Measurements from ENCODE around the gene BABAM2. TPM values are rescaled to one million over a fixed set of nuclear protein-coding genes. Genes with fewer than 3 reads are reported as not detected.

Gene BABAM2
- total and polyA plus RNA-seq, 9 of the 15 experiments (the other 6 are each of a cell fraction or from before 2014, with no cell fraction given) = 10.9 to 37.4 (median 25.6) TPM

DNA sequence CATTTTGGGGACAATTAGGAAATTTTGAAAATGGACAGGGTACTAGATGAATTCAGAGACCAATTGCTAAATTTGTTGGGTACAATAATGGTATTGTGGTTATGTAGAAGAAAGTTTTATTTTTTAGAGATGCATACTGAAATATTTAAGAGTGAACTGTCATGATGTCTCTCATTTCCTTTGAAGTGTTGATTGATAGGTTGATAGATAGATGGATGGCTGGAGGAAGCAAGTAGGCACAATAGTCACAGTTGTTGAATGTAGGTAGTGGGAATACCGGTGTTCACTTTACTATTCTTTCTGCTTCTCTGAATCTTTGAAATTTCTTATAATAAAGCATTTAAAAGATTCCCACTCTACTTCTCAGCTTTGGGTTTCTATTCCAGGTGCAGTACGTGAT, 350.4 kb downstream of the BABAM2 start:
- no peak for DNase-seq (ENCODE audit: extremely low read depth in 1 of 4, low spot score in 3 of 4)
- no peaks in the 10 kb centered on the region for H3K79me2 ChIP-seq (ENCODE audit: control insufficient read depth, insufficient read depth, low read length)
- H3K9me1 ChIP-seq (ENCODE audit: control insufficient read depth, insufficient read depth, low read length) = no peaks in the 10 kb centered on the region
- BruUV-seq (replicated peaks) = no TSS peak
- in situ Hi-C loops (cut with MboI) = no loop called here
- WGBS (ENCODE audit: insufficient coverage, low coverage, missing lambda C conversion rate) = 78% methylated on average over 2 of the region's 2 CpGs
- H4K20me1 ChIP-seq (replicated peaks; ENCODE audit: control insufficient read depth, insufficient read depth, low read length) = no peaks in the 10 kb centered on the region
- intact Hi-C loops (cut with micrococcal nuclease) = no loop called here
- H3K9me3 ChIP-seq (replicated peaks; ENCODE audit: control insufficient read depth, insufficient read depth, low read depth, low read length) = no peaks in the 10 kb centered on the region
- ChIA-PET POLR2A (no interaction called here), CTCF (ENCODE audit: low intra/inter-chr PET ratio) (no interaction called here)
- FAIRE-seq = no peak
- H3K4me2 ChIP-seq (ENCODE audit: insufficient read depth, low read length) = no peak overlapping the region
- no peak overlapping the region for H2AFZ ChIP-seq (ENCODE audit: low read depth, low read length)
- no peaks in the 10 kb centered on the region for H3K36me3 ChIP-seq (ENCODE audit: control insufficient read depth, insufficient read depth, low read length)
- no peak overlapping the region for H3K4me3 ChIP-seq
- no peak overlapping the region for H3K27ac ChIP-seq (ENCODE audit: extremely low read depth, low read depth, low read length)
- H3K9ac ChIP-seq (ENCODE audit: insufficient read depth in 1 of 2, low read depth in 2 of 2, low read length in 2 of 2) = no peak overlapping the region
- H3K4me1 ChIP-seq (replicated peaks in 1 of 2; ENCODE audit: control insufficient read depth in 2 of 2, insufficient read depth in 2 of 2, low read length in 2 of 2) = no peaks in the 10 kb centered on the region
- no peak for ATAC-seq
- no peaks in the 10 kb centered on the region for H3K27me3 ChIP-seq (ENCODE audit: control insufficient read depth in 2 of 2, insufficient read depth in 2 of 2, low read length in 2 of 2)
- TF ChIP-seq, protein P1, sequence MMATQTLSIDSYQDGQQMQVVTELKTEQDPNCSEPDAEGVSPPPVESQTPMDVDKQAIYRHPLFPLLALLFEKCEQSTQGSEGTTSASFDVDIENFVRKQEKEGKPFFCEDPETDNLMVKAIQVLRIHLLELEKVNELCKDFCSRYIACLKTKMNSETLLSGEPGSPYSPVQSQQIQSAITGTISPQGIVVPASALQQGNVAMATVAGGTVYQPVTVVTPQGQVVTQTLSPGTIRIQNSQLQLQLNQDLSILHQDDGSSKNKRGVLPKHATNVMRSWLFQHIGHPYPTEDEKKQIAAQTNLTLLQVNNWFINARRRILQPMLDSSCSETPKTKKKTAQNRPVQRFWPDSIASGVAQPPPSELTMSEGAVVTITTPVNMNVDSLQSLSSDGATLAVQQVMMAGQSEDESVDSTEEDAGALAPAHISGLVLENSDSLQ (IDR thresholded peaks at IDR 0.05) = 0 out of 2 replicates have a peak, but pooled peaks have one; percentile 16
- TF ChIP-seq BACH1 (tag; IDR thresholded peaks at IDR 0.05) = no peak
- no peak for TF ChIP-seq POLR2AphosphoS5 (IDR thresholded peaks at IDR 0.05; ENCODE audit: control insufficient read depth, insufficient read depth, low read depth, low read length)
- TF ChIP-seq, protein P2, sequence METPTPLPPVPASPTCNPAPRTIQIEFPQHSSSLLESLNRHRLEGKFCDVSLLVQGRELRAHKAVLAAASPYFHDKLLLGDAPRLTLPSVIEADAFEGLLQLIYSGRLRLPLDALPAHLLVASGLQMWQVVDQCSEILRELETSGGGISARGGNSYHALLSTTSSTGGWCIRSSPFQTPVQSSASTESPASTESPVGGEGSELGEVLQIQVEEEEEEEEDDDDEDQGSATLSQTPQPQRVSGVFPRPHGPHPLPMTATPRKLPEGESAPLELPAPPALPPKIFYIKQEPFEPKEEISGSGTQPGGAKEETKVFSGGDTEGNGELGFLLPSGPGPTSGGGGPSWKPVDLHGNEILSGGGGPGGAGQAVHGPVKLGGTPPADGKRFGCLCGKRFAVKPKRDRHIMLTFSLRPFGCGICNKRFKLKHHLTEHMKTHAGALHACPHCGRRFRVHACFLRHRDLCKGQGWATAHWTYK (CRISPR knock-in tag; IDR thresholded peaks at IDR 0.05) = no peak
- no peak for TF ChIP-seq KLF13 (tag; IDR thresholded peaks at IDR 0.05; ENCODE audit: borderline replicate concordance, low read depth)
- TF ChIP-seq DDX20 (tag; IDR thresholded peaks at IDR 0.05; ENCODE audit: low read depth) = no peak
- peak; percentile 52 for TF ChIP-seq MEIS2 (IDR thresholded peaks at IDR 0.05; ENCODE audit: partially characterized antibody)
- no peak for TF ChIP-seq BMI1 (IDR thresholded peaks at IDR 0.05; ENCODE audit: low read length)
- TF ChIP-seq ZZZ3 (IDR thresholded peaks at IDR 0.05) = no peak
- no peak for TF ChIP-seq TGIF2 (CRISPR knock-in tag; IDR thresholded peaks at IDR 0.05)
- TF ChIP-seq ZBTB8A (IDR thresholded peaks at IDR 0.05; ENCODE audit: partially characterized antibody) = no peak
- TF ChIP-seq SPI1 (IDR thresholded peaks at IDR 0.05; ENCODE audit: borderline replicate concordance, low read depth, low read length) = no peak
- no peak for TF ChIP-seq ELF4 (CRISPR knock-in tag; IDR thresholded peaks at IDR 0.05)
- TF ChIP-seq, protein P3, sequence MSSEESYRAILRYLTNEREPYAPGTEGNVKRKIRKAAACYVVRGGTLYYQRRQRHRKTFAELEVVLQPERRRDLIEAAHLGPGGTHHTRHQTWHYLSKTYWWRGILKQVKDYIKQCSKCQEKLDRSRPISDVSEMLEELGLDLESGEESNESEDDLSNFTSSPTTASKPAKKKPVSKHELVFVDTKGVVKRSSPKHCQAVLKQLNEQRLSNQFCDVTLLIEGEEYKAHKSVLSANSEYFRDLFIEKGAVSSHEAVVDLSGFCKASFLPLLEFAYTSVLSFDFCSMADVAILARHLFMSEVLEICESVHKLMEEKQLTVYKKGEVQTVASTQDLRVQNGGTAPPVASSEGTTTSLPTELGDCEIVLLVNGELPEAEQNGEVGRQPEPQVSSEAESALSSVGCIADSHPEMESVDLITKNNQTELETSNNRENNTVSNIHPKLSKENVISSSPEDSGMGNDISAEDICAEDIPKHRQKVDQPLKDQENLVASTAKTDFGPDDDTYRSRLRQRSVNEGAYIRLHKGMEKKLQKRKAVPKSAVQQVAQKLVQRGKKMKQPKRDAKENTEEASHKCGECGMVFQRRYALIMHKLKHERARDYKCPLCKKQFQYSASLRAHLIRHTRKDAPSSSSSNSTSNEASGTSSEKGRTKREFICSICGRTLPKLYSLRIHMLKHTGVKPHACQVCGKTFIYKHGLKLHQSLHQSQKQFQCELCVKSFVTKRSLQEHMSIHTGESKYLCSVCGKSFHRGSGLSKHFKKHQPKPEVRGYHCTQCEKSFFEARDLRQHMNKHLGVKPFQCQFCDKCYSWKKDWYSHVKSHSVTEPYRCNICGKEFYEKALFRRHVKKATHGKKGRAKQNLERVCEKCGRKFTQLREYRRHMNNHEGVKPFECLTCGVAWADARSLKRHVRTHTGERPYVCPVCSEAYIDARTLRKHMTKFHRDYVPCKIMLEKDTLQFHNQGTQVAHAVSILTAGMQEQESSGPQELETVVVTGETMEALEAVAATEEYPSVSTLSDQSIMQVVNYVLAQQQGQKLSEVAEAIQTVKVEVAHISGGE (CRISPR knock-in tag; IDR thresholded peaks at IDR 0.05) = no peak
- TF ChIP-seq, protein P4, sequence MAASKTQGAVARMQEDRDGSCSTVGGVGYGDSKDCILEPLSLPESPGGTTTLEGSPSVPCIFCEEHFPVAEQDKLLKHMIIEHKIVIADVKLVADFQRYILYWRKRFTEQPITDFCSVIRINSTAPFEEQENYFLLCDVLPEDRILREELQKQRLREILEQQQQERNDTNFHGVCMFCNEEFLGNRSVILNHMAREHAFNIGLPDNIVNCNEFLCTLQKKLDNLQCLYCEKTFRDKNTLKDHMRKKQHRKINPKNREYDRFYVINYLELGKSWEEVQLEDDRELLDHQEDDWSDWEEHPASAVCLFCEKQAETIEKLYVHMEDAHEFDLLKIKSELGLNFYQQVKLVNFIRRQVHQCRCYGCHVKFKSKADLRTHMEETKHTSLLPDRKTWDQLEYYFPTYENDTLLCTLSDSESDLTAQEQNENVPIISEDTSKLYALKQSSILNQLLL (CRISPR knock-in tag; IDR thresholded peaks at IDR 0.05; ENCODE audit: borderline replicate concordance) = no peak
